MV-4-11 (cell line): Measurements from ENCODE around the gene LRRC8C.
"Not testable (repeated sequence)": the region's sequence is repeated elsewhere in the genome, so short reads cannot be mapped to it uniquely, and the experiment has no call there.

ENCODE experiments used
- DNase-seq: peaks from one replicate; lab custom pipeline; 2025; lab: John Stamatoyannopoulos, UW

Gene LRRC8C

GRCh38 chr1:89607586-89608318 lies 25.2 kb upstream of the LRRC8C start:
- DNase-seq: no peak

- no peak for DNase-seq
Observed at GRCh38 chr1:89608319-89608983, 24.5 kb upstream of the LRRC8C start.

- DNase-seq: no peak
Observed at GRCh38 chr1:89608984-89609725, 23.8 kb upstream of the LRRC8C start.

- DNase-seq: no peak
Observed at GRCh38 chr1:89609781-89610456, 23.0 kb upstream of the LRRC8C start.

- DNase-seq: no peak
Observed at GRCh38 chr1:89610457-89611011, 22.4 kb upstream of the LRRC8C start.

- peak; percentile 22 for DNase-seq
Observed at GRCh38 chr1:89611721-89612120, 21.2 kb upstream of the LRRC8C start.

- no peak for DNase-seq
Observed at GRCh38 chr1:89613928-89614327, 19.0 kb upstream of the LRRC8C start.

GRCh38 chr1:89615676-89616598 lies 17.0 kb upstream of the LRRC8C start:
- DNase-seq: peak; percentile 13

- DNase-seq: no peak
Observed at GRCh38 chr1:89616844-89617627, 15.9 kb upstream of the LRRC8C start.

GRCh38 chr1:89620664-89621063 lies 12.3 kb upstream of the LRRC8C start:
- peak; percentile 41 for DNase-seq

GRCh38 chr1:89622895-89623294 lies 10.0 kb upstream of the LRRC8C start:
- DNase-seq: peak; percentile 38

GRCh38 chr1:89624314-89624713 lies 8.6 kb upstream of the LRRC8C start:
- DNase-seq: no peak

- no peak for DNase-seq
Observed at GRCh38 chr1:89624715-89625323, 8.1 kb upstream of the LRRC8C start.

- no peak for DNase-seq
Observed at GRCh38 chr1:89627596-89627962, 5.3 kb upstream of the LRRC8C start.

- no peak for DNase-seq
Observed at GRCh38 chr1:89629146-89629545, 3.8 kb upstream of the LRRC8C start.

GRCh38 chr1:89629600-89629999 lies 3.3 kb upstream of the LRRC8C start:
- not testable (repeated sequence) for DNase-seq

GRCh38 chr1:89630048-89630447 lies 2.9 kb upstream of the LRRC8C start:
- DNase-seq: peak; percentile 14

- DNase-seq: no peak
Observed at GRCh38 chr1:89631816-89632656, 884 bp upstream of the LRRC8C start.
